Activated CD8-positive, alpha-beta T cell treated with anti-CD3 and anti-CD28 coated beads for 36 hours (primary cell): ENCODE data around the gene YPEL4. TPM values are rescaled to one million over a fixed set of nuclear protein-coding genes. Genes with fewer than 3 reads are reported as not detected.

Experiments used
- ATAC-seq: fragments of 200-7000 bp; cut with Tn5 transposase; one replicate; pipeline ENCODE4 v1.10.0; 2021; ENCODE audit warnings: mild to moderate bottlenecking, moderate library complexity
- CTCF ChIA-PET: fragments of 350-600 bp; sonication (Branson Sonifier 250); formaldehyde crosslinking; loops from one replicate; lab custom pipeline; 2021; ENCODE audit warnings: antibody characterized with exemption; lab: Charles Lee
- POLR2A ChIA-PET: fragments of 350-600 bp; sonication (Branson Sonifier 250); formaldehyde crosslinking; loops from one replicate; lab custom pipeline; 2021; ENCODE audit warnings: antibody characterized with exemption; lab: Charles Lee
- DNase-seq: peaks from one replicate; pipeline ENCODE4 v3.0.0-alpha.2; 2020
- H3K27ac Mint-ChIP-seq: one replicate; pipeline ENCODE4 v1.8.0; 2021; ENCODE audit warnings: mild to moderate bottlenecking, mixed read lengths
- H3K27me3 Mint-ChIP-seq: one replicate; pipeline ENCODE4 v1.8.0; 2021; ENCODE audit warnings: mixed read lengths
- H3K36me3 Mint-ChIP-seq: one replicate; pipeline ENCODE4 v1.8.0; 2021; ENCODE audit warnings: low read depth, mixed read lengths
- H3K4me1 Mint-ChIP-seq: one replicate; pipeline ENCODE4 v1.8.0; 2021; ENCODE audit warnings: low read depth, mixed read lengths
- H3K4me3 Mint-ChIP-seq: one replicate; pipeline ENCODE4 v1.8.0; 2021; ENCODE audit warnings: mild to moderate bottlenecking, moderate library complexity, mixed read lengths
- H3K9me3 Mint-ChIP-seq: one replicate; pipeline ENCODE4 v1.8.0; 2021; ENCODE audit warnings: mixed read lengths
- CTCF ChIP-seq: fragments of 200-600 bp; IDR thresholded peaks from one replicate; pipeline ENCODE4 v1.8.0; 2022; ENCODE audit warnings: antibody characterized with exemption, mild to moderate bottlenecking
- intact Hi-C: fragments of 100-400 bp; cut with micrococcal nuclease; formaldehyde crosslinking; loops from one replicate; pipeline ENCODE4 v1.10.0; 2022
- total RNA-seq, 2 experiments: library from RNA; stranded (reverse); gene quantifications; one replicate each; pipeline ENCODE4 v1.2.3, GENCODE V29; 2021

Gene YPEL4
- total RNA-seq, 2 experiments from 2014 or later, result 0.43 to 0.54 TPM

- Mint-ChIP-seq H3K27ac (no peak overlapping the region), H3K27me3 (peaks cover 40% of the 10 kb centered on the region), H3K4me1 (peaks cover 21% of the 10 kb centered on the region), H3K4me3 (no peak overlapping the region), H3K36me3 (no peaks in the 10 kb centered on the region), H3K9me3 (no peaks in the 10 kb centered on the region)
- POLR2A ChIA-PET, result interaction anchor here (1.0 to 3.8 kb wide), 4 partner anchors 8 to 94 kb away, joined by 3 to 33 read pairs (median 6); partner anchors contain the start of genes CLP1 and UBE2L6
- ATAC-seq (peak; percentile 34), DNase-seq (peak; percentile 32)
- intact Hi-C loops, result loop anchor here (1.0 kb wide), 1 partner anchor 73 kb away; no protein-coding TSS in a partner anchor
- TF ChIP-seq CTCF, result peak; percentile 41
- CTCF ChIA-PET, result interaction anchor here (0.7 to 11.7 kb wide), 38 partner anchors 8 to 298 kb away, joined by 3 to 346 read pairs (median 5); partner anchors contain the start of genes RTN4RL2, UBE2L6 and YPEL4
Measured at GRCh38 chr11:57641011-57641807, 8.5 kb downstream of the YPEL4 start.

DNA sequence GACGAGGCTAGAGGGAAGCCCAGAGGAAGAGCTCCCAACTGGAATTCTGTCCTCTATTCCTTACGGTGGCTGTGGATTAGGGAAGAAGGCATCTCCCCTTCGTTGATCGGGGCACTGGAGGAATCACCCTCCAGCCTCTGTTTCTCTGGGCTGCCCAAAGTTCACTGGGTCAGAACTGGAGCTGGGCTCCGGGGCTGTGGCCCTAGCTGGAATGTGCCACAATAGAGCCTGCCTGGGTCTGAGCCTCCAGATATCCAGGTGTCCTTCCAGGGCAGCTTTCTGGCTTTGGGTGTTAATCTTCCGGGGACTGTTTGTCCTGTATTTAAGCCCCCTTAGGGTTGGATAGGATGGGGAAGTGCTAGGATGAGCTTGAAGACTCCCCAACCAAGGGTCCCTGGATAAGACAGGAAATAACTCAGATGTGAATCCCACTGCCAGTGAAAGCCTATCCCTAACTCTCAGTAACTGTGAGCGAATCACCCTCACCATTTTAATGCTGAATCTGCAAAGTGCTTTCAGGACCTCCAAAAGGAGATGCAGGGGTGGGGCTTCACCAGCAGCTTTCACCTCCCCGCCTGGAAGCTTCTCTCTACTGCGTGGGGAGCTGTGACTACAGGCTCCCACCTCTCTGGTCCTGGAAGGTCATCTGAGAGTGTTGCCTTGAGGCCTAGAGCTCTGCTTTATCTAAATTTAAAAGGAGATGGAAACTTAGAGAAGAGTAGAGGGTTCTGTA, 9.5 kb downstream of the YPEL4 start:
- POLR2A ChIA-PET, result interaction anchor here (1.0 to 3.8 kb wide), 4 partner anchors 9 to 93 kb away, joined by 3 to 33 read pairs (median 6); partner anchors contain the start of genes CLP1 and UBE2L6
- no peak overlapping the region for H3K27ac Mint-ChIP-seq
- ATAC-seq, result no peak

GRCh38 chr11:57639321-57640067, 10.2 kb downstream of the YPEL4 start:
- peak; percentile 32 for DNase-seq
- POLR2A ChIA-PET, result interaction anchor here (1.1 to 3.8 kb wide), 3 partner anchors 9 to 71 kb away, joined by 3 to 33 read pairs (median 8); partner anchors contain the start of gene UBE2L6
- ATAC-seq, result peak; percentile 50
- peak overlapping the region; percentile 78 for H3K4me3 Mint-ChIP-seq
- H3K4me1 Mint-ChIP-seq, result peaks cover 17% of the 10 kb centered on the region
- H3K36me3 Mint-ChIP-seq, result no peaks in the 10 kb centered on the region
- no peak for TF ChIP-seq CTCF
- H3K27ac Mint-ChIP-seq, result peak overlapping the region; percentile 54
- H3K9me3 Mint-ChIP-seq, result no peaks in the 10 kb centered on the region
- H3K27me3 Mint-ChIP-seq, result peaks cover 28% of the 10 kb centered on the region
- CTCF ChIA-PET, result interaction anchor here (0.8 to 11.7 kb wide), 18 partner anchors 9 to 294 kb away, joined by 3 to 346 read pairs (median 10); partner anchors contain the start of genes CLP1, UBE2L6 and YPEL4
- intact Hi-C loops, result loop anchor here (5.0 kb wide), 1 partner anchor 292 kb away; no protein-coding TSS in a partner anchor

More for the DNA sequence above, 9.5 kb downstream of the YPEL4 start:
- CTCF ChIA-PET, result interaction anchor here (0.8 to 11.7 kb wide), 31 partner anchors 9 to 297 kb away, joined by 3 to 346 read pairs (median 5); partner anchors contain the start of genes RTN4RL2, UBE2L6 and YPEL4
- intact Hi-C loops, result no loop called here
- H3K36me3 Mint-ChIP-seq, result no peaks in the 10 kb centered on the region
- H3K27me3 Mint-ChIP-seq, result peaks cover 31% of the 10 kb centered on the region
- DNase-seq, result no peak
- H3K4me3 Mint-ChIP-seq, result no peak overlapping the region
- H3K4me1 Mint-ChIP-seq, result peaks cover 17% of the 10 kb centered on the region
- TF ChIP-seq CTCF, result no peak
- no peaks in the 10 kb centered on the region for H3K9me3 Mint-ChIP-seq

- peak; percentile 35 for DNase-seq
- peak; percentile 14 for TF ChIP-seq CTCF
- peak overlapping the region; percentile 54 for H3K27ac Mint-ChIP-seq
- no peaks in the 10 kb centered on the region for H3K9me3 Mint-ChIP-seq
- peak overlapping the region; percentile 78 for H3K4me3 Mint-ChIP-seq
- ChIA-PET CTCF (interaction anchor here (1.3 to 11.7 kb wide), 8 partner anchors 8 to 181 kb away, joined by 3 to 346 read pairs (median 23); partner anchors contain the start of genes CLP1 and UBE2L6), POLR2A (interaction anchor here (1.1 to 3.8 kb wide), 3 partner anchors 66 to 71 kb away, joined by 3 to 33 read pairs (median 3); partner anchors contain the start of gene UBE2L6)
- intact Hi-C loops, result loop anchor here (5.0 kb wide), 1 partner anchor 292 kb away; no protein-coding TSS in a partner anchor
- H3K36me3 Mint-ChIP-seq, result no peaks in the 10 kb centered on the region
- peaks cover 17% of the 10 kb centered on the region for H3K4me1 Mint-ChIP-seq
- peak; percentile 48 for ATAC-seq
- peaks cover 33% of the 10 kb centered on the region for H3K27me3 Mint-ChIP-seq
Measured at GRCh38 chr11:57638811-57639320, 10.8 kb downstream of the YPEL4 start.
